ENCODE measurements around the gene PRKAG2.

Gene PRKAG2

GRCh38 chr7:151736403-151736909 is 140.5 kb downstream of the PRKAG2 start:
- DNase-seq = no peak

- DNase-seq = no peak
Observed at GRCh38 chr7:151735851-151736402, 141.0 kb downstream of the PRKAG2 start.

- DNase-seq = no peak
Observed at GRCh38 chr7:151735186-151735850, 141.6 kb downstream of the PRKAG2 start.

GRCh38 chr7:151732834-151733592 is 143.9 kb downstream of the PRKAG2 start:
- DNase-seq = no peak

GRCh38 chr7:151732292-151732691 is 144.6 kb downstream of the PRKAG2 start:
- DNase-seq = no peak

GRCh38 chr7:151731022-151731441 is 145.9 kb downstream of the PRKAG2 start:
- no peak for DNase-seq

GRCh38 chr7:151730591-151730990 is 146.3 kb downstream of the PRKAG2 start:
- DNase-seq = no peak

- no peak for DNase-seq
Observed at GRCh38 chr7:151729521-151729921, 147.4 kb downstream of the PRKAG2 start.

- DNase-seq = no peak
Observed at GRCh38 chr7:151728746-151729145, 148.2 kb downstream of the PRKAG2 start.

- no peak for DNase-seq
Observed at GRCh38 chr7:151728286-151728660, 148.6 kb downstream of the PRKAG2 start.

GRCh38 chr7:151727579-151728285 is 149.2 kb downstream of the PRKAG2 start:
- DNase-seq = peak; percentile 30

GRCh38 chr7:151726652-151727578 is 150.0 kb downstream of the PRKAG2 start:
- DNase-seq = no peak

- no peak for DNase-seq
Observed at GRCh38 chr7:151725844-151726651, 150.9 kb downstream of the PRKAG2 start.

- no peak for DNase-seq
Observed at GRCh38 chr7:151724920-151725584, 151.9 kb downstream of the PRKAG2 start.

GRCh38 chr7:151724250-151724915 is 152.5 kb downstream of the PRKAG2 start:
- no peak for DNase-seq

GRCh38 chr7:151723321-151723720 is 153.6 kb downstream of the PRKAG2 start:
- DNase-seq = no peak

- DNase-seq = no peak
Observed at GRCh38 chr7:151722533-151722932, 154.4 kb downstream of the PRKAG2 start.

GRCh38 chr7:151721694-151722093 is 155.2 kb downstream of the PRKAG2 start:
- no peak for DNase-seq

- DNase-seq = no peak
Observed at GRCh38 chr7:151721236-151721635, 155.7 kb downstream of the PRKAG2 start.

- no peak for DNase-seq
Observed at GRCh38 chr7:151720280-151720679, 156.6 kb downstream of the PRKAG2 start.

Measured in SIG-M5 (cell line).